ENCODE measurements around the gene PRDM15.

DNA sequence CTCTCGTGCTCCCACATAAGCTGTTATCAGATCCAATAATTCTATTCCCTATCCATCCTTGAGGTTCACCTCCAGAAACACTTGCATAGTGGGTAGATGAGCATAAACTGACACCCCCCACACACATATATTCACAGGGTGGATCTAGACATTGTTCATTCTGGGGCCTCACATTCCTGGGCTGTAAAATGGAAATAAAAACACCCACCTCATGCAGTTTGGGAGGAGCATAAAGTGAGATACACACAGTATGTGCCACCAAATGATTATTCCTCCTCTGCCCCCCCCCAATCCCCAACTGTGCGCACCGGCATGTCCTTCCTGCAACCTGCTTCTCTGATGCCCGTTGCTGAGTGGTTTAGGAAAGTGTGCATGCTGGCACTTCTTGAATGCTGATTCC lies 17.9 kb downstream of the PRDM15 start:
- TF ChIP-seq TCF7L2 (IDR thresholded peaks at IDR 0.05; ENCODE audit: borderline replicate concordance, extremely low read depth, insufficient read depth, insufficient read length) = no peak
- no peak for TF ChIP-seq POLR2A (IDR thresholded peaks at IDR 0.05; ENCODE audit: borderline replicate concordance, extremely low read depth, insufficient read depth, insufficient read length)
- TF ChIP-seq, protein P1, sequence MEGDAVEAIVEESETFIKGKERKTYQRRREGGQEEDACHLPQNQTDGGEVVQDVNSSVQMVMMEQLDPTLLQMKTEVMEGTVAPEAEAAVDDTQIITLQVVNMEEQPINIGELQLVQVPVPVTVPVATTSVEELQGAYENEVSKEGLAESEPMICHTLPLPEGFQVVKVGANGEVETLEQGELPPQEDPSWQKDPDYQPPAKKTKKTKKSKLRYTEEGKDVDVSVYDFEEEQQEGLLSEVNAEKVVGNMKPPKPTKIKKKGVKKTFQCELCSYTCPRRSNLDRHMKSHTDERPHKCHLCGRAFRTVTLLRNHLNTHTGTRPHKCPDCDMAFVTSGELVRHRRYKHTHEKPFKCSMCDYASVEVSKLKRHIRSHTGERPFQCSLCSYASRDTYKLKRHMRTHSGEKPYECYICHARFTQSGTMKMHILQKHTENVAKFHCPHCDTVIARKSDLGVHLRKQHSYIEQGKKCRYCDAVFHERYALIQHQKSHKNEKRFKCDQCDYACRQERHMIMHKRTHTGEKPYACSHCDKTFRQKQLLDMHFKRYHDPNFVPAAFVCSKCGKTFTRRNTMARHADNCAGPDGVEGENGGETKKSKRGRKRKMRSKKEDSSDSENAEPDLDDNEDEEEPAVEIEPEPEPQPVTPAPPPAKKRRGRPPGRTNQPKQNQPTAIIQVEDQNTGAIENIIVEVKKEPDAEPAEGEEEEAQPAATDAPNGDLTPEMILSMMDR (IDR thresholded peaks at IDR 0.05 in 2 of 3, conservative IDR thresholded peaks at IDR 0.05 in 1 of 3; ENCODE audit: borderline replicate concordance in 1 of 3, insufficient read depth in 1 of 3, low read depth in 2 of 3, low read length in 2 of 3) = no peak
- no peak for TF ChIP-seq EZH2 (IDR thresholded peaks at IDR 0.05)
- TF ChIP-seq CBX3 (IDR thresholded peaks at IDR 0.05; ENCODE audit: low read depth) = no peak
- no peak for TF ChIP-seq POLR2AphosphoS5 (IDR thresholded peaks at IDR 0.05; ENCODE audit: low read depth, low read length)
- TF ChIP-seq FOSL1 (IDR thresholded peaks at IDR 0.05; ENCODE audit: low read depth) = no peak
